CD4-positive, alpha-beta T cell (primary cell): ENCODE results near the gene GAS7. TPM values are rescaled to one million over a fixed set of nuclear protein-coding genes. Genes with fewer than 3 reads are reported as not detected.

Source experiments
- ATAC-seq: fragments of 200-7000 bp; cut with Tn5 transposase; one replicate; pipeline ENCODE4 v1.10.0; 2022; ENCODE audit warnings: mild to moderate bottlenecking; ENCODE audit not compliant: poor library complexity
- CTCF ChIA-PET: fragments of 350-600 bp; sonication (Branson Sonifier 250); formaldehyde crosslinking; loops from one replicate; lab custom pipeline; 2021; ENCODE audit warnings: antibody characterized with exemption, inconsistent platforms; lab: Charles Lee
- POLR2A ChIA-PET: fragments of 350-600 bp; sonication (Branson Sonifier 250); formaldehyde crosslinking; loops from one replicate; lab custom pipeline; 2021; ENCODE audit warnings: antibody characterized with exemption, inconsistent platforms; lab: Charles Lee
- DNase-seq, 14 experiments: peaks; one replicate each; pipeline ENCODE4 v3.0.0-alpha.2; 2013 to 2020; ENCODE audit warnings: mixed read lengths in 2 of 14
- H3K27ac ChIP-seq, 2 donors: one replicate each; pipeline versions ENCODE4 v1.5.1 to v1.7.0; 2013; ENCODE audit warnings: low read length in 2 of 2, low read depth in 1 of 2, mild to moderate bottlenecking in 1 of 2
- H3K27me3 ChIP-seq, 2 experiments: 1 replicate in 1 of 2; 2 replicates in 1 of 2; pipeline versions ENCODE4 v1.6.1 to v1.7.0; 2013; ENCODE audit warnings: low read length in 2 of 2, control low read depth in 1 of 2, mild to moderate bottlenecking in 1 of 2, moderate library complexity in 1 of 2; ENCODE audit not compliant: insufficient read depth in 2 of 2, control insufficient read depth in 1 of 2
- H3K36me3 ChIP-seq: one replicate; pipeline ENCODE4 v1.6.1; 2013; ENCODE audit warnings: low read length, control low read depth; ENCODE audit not compliant: insufficient read depth
- H3K4me1 ChIP-seq: one replicate; pipeline ENCODE4 v1.6.1; 2013; ENCODE audit warnings: low read length, control low read depth; ENCODE audit not compliant: insufficient read depth
- H3K4me3 ChIP-seq: one replicate; pipeline ENCODE4 v1.5.1; 2013; ENCODE audit warnings: mild to moderate bottlenecking, low read length, moderate library complexity
- H3K9me3 ChIP-seq, 2 experiments: 1 replicate in 1 of 2; 2 replicates in 1 of 2; pipeline versions ENCODE4 v1.6.1 to v1.7.0; 2013; ENCODE audit warnings: low read length in 2 of 2, mild to moderate bottlenecking in 2 of 2, control low read depth in 1 of 2, moderate library complexity in 1 of 2; ENCODE audit not compliant: control insufficient read depth in 1 of 2, insufficient read depth in 1 of 2
- H3K27ac Mint-ChIP-seq: one replicate; pipeline ENCODE4 v1.8.0; 2020; ENCODE audit warnings: mixed read lengths
- H3K27me3 Mint-ChIP-seq: one replicate; pipeline ENCODE4 v1.8.0; 2021; ENCODE audit warnings: mixed read lengths
- H3K36me3 Mint-ChIP-seq: one replicate; pipeline ENCODE4 v1.8.0; 2021; ENCODE audit warnings: low read depth, mixed read lengths
- H3K4me1 Mint-ChIP-seq: one replicate; pipeline ENCODE4 v1.8.0; 2021; ENCODE audit warnings: low read depth, mixed read lengths
- H3K4me3 Mint-ChIP-seq: one replicate; pipeline ENCODE4 v1.8.0; 2020; ENCODE audit warnings: mild to moderate bottlenecking, mixed read lengths
- H3K9me3 Mint-ChIP-seq: one replicate; pipeline ENCODE4 v1.8.0; 2020; ENCODE audit warnings: mixed read lengths
- CTCF ChIP-seq: fragments of 200-600 bp; IDR thresholded peaks from one replicate; pipeline ENCODE4 v1.8.0; 2022; ENCODE audit warnings: antibody characterized with exemption, mild to moderate bottlenecking
- intact Hi-C, 2 experiments: fragments of 100-400 bp; cut with DNase I in 1 of 2; cut with micrococcal nuclease in 1 of 2; formaldehyde crosslinking; loops; one replicate each; pipeline versions ENCODE4 v1.15.1 to v1.9.0; 2023 to 2025; cut with DNase I, micrococcal nuclease
- total RNA-seq, 174 experiments: library from RNA in 2 of 174; stranded (reverse) in 2 of 174; gene quantifications; one replicate each; pipeline ENCODE4 v1.2.3 and lab custom pipeline; 2021 to 2026

Gene GAS7
- total RNA-seq, 2 experiments from 2014 or later: 1.8 to 3.4 TPM

- no peak overlapping the region for H3K27ac Mint-ChIP-seq
- no peaks in the 10 kb centered on the region for H3K9me3 Mint-ChIP-seq
- peaks cover 0 to 2% of the 10 kb centered on the region in 2 experiments for H3K27me3 ChIP-seq
- ATAC-seq: no peak
- POLR2A ChIA-PET: no interaction called here
- intact Hi-C loops: no loop called here
- H3K4me1 ChIP-seq: no peaks in the 10 kb centered on the region
- H3K27me3 Mint-ChIP-seq: no peaks in the 10 kb centered on the region
- H3K36me3 Mint-ChIP-seq: no peaks in the 10 kb centered on the region
- no peak overlapping the region for H3K27ac ChIP-seq
- H3K4me1 Mint-ChIP-seq: no peaks in the 10 kb centered on the region
- CTCF ChIA-PET: no interaction called here
- no peaks in the 10 kb centered on the region for H3K36me3 ChIP-seq
- H3K9me3 ChIP-seq: peaks cover 9 to 14% of the 10 kb centered on the region in 2 experiments
- no peak overlapping the region for H3K4me3 Mint-ChIP-seq
- no peak for TF ChIP-seq CTCF
- no peak overlapping the region for H3K4me3 ChIP-seq
- no peak for DNase-seq
Observed at GRCh38 chr17:9862949-9863348, 335.5 kb downstream of the GAS7 start.

GRCh38 chr17:9862220-9862619, 336.2 kb downstream of the GAS7 start:
- Mint-ChIP-seq H3K27me3 (no peaks in the 10 kb centered on the region), H3K36me3 (no peaks in the 10 kb centered on the region), H3K27ac (no peak overlapping the region), H3K9me3 (no peaks in the 10 kb centered on the region), H3K4me1 (no peaks in the 10 kb centered on the region), H3K4me3 (no peak overlapping the region)
- ATAC-seq (no peak), DNase-seq (no peak)
- POLR2A ChIA-PET: no interaction called here
- Histone ChIP-seq H3K4me1 (no peaks in the 10 kb centered on the region), H3K27ac (no peak overlapping the region), H3K36me3 (no peaks in the 10 kb centered on the region), H3K27me3 (peaks cover 0 to 2% of the 10 kb centered on the region in 2 experiments), H3K9me3 (peaks cover 9 to 19% of the 10 kb centered on the region in 2 experiments), H3K4me3 (no peak overlapping the region)
- intact Hi-C loops: no loop called here
- CTCF ChIA-PET: no interaction called here
- TF ChIP-seq CTCF: no peak

GRCh38 chr17:9860851-9861250, 337.6 kb downstream of the GAS7 start:
- Mint-ChIP-seq H3K4me1 (no peaks in the 10 kb centered on the region), H3K27me3 (no peaks in the 10 kb centered on the region), H3K4me3 (no peak overlapping the region), H3K9me3 (no peaks in the 10 kb centered on the region), H3K36me3 (no peaks in the 10 kb centered on the region), H3K27ac (no peak overlapping the region)
- no peak for ATAC-seq
- POLR2A ChIA-PET: no interaction called here
- CTCF ChIA-PET: no interaction called here
- intact Hi-C loops: no loop called here
- H3K27me3 ChIP-seq: peaks cover 0 to 2% of the 10 kb centered on the region in 2 experiments
- H3K4me3 ChIP-seq: no peak overlapping the region
- no peaks in the 10 kb centered on the region for H3K36me3 ChIP-seq
- H3K9me3 ChIP-seq: peaks cover 9 to 19% of the 10 kb centered on the region in 2 experiments
- H3K4me1 ChIP-seq: no peaks in the 10 kb centered on the region
- no peak for TF ChIP-seq CTCF
- no peak overlapping the region for H3K27ac ChIP-seq
- DNase-seq: no peak

Other genes with a start within 250 kb of the GAS7 start
- gene MYH13, start 174.4 kb upstream of the GAS7 start, total RNA-seq: not detected
- not detected for gene MYH8, start 223.3 kb upstream of the GAS7 start, total RNA-seq